Esophagus muscularis mucosa (tissue), 4 donors: ENCODE results near the gene METTL25B. TPM values are rescaled to one million over a fixed set of nuclear protein-coding genes. Genes with fewer than 3 reads are reported as not detected.

Experiments used
- DNase-seq: peaks from one replicate; pipeline ENCODE4 v3.0.0-alpha.2; 2017; ENCODE audit errors: extremely low spot score
- H3K27ac ChIP-seq, 4 donors: fragments of 200-600 bp; sonication (generic); replicated peaks in 1 of 4; 1 replicate in 3 of 4; 2 replicates in 1 of 4; pipeline ENCODE4 v1.5.1; 2016 to 2019; ENCODE audit warnings: mild to moderate bottlenecking in 1 of 4
- H3K27me3 ChIP-seq, 4 donors: fragments of 200-600 bp; sonication (generic); one replicate each; pipeline versions ENCODE4 v1.5.1 to v1.6.0; 2016 to 2019
- H3K36me3 ChIP-seq, 4 donors: fragments of 200-600 bp; sonication (generic); one replicate each; pipeline ENCODE4 v1.5.1; 2016 to 2019
- H3K4me1 ChIP-seq, 4 donors: fragments of 200-600 bp; sonication (generic); one replicate each; pipeline ENCODE4 v1.5.1; 2016 to 2019
- H3K4me3 ChIP-seq, 4 donors: fragments of 200-600 bp; sonication (generic); 1 replicate in 2 of 4; 2 replicates in 2 of 4; pipeline ENCODE4 v1.5.1; 2016 to 2019; ENCODE audit warnings: mild to moderate bottlenecking in 4 of 4, moderate library complexity in 1 of 4
- H3K9me3 ChIP-seq, 4 donors: fragments of 200-600 bp; sonication (generic); 1 replicate in 3 of 4; 2 replicates in 1 of 4; pipeline ENCODE4 v1.5.1; 2016 to 2019
- EP300 ChIP-seq: sonication (generic); formaldehyde crosslinking; IDR thresholded peaks from one replicate; pipeline ENCODE4 v1.6.1; 2017; ENCODE audit warnings: antibody characterized with exemption
- POLR2A ChIP-seq: fragments of 450-650 bp; IDR thresholded peaks from one replicate; pipeline ENCODE4 v1.6.1; 2017; ENCODE audit warnings: antibody characterized with exemption, moderate library complexity, mild to moderate bottlenecking, low read depth
- POLR2AphosphoS5 ChIP-seq, 2 donors: sonication (generic); formaldehyde crosslinking; IDR thresholded peaks; one replicate each; pipeline ENCODE4 v1.6.1; 2017; ENCODE audit warnings: antibody characterized with exemption in 2 of 2
- WGBS: methylation state at CpG from one replicate; pipeline ENCODE4 v1.1.5; 2018; 5-methylcytosine and 5-hydroxymethylcytosine counted together
- intact Hi-C: fragments of 100-400 bp; cut with DNase I; formaldehyde crosslinking; loops from one replicate; pipeline ENCODE4 v1.15.1; 2023
- total RNA-seq, 4 donors: library from RNA; depleted of rRNA; stranded (reverse); fragments of >200 nt; gene quantifications; one replicate each; pipeline versions ENCODE4 v1.1.0 to v1.2.1, GENCODE V29; 2016
- TF ChIP-seq, protein P1 (sequence below), 3 experiments: fragments of 200-600 bp in 2 of 3; fragments of 450-650 bp in 1 of 3; sonication (generic) in 2 of 3; IDR thresholded peaks; one replicate each; pipeline ENCODE4 v1.5.1; 2017 to 2019; ENCODE audit warnings: antibody characterized with exemption in 3 of 3, mild to moderate bottlenecking in 2 of 3, moderate library complexity in 1 of 3

The METTL25B gene
- total RNA-seq, 4 donors from 2014 or later, result 16.2 to 32.3 (median 18.0) TPM

- no peaks in the 10 kb centered on the region for H3K27me3 ChIP-seq
- no peak for TF ChIP-seq POLR2A
- intact Hi-C loops, result loop anchor here (1.0 kb wide), 1 partner anchor 38 kb away; the partner anchor contains the start of genes ISG20L2 and METTL25B
- H3K4me3 ChIP-seq, result peak overlapping the region; percentile 93 to 99 (median 96)
- DNase-seq, result no peak
- H3K36me3 ChIP-seq, result peaks cover 0 to 14% (median 12%) of the 10 kb centered on the region in 4 donors
- peak overlapping the region; percentile 83 to 97 (median 96) for H3K27ac ChIP-seq
- WGBS, result 10% methylated on average over 14 of the region's 14 CpGs
- peaks cover 39 to 49% (median 45%) of the 10 kb centered on the region in 4 donors for H3K4me1 ChIP-seq
- no peaks in the 10 kb centered on the region for H3K9me3 ChIP-seq
These were observed 38.2 kb downstream of the METTL25B start for GRCh38 chr1:156766298-156767100.

- Histone ChIP-seq H3K36me3 (peaks cover 0 to 22% (median 12%) of the 10 kb centered on the region in 4 donors), H3K27ac (peak within 1 kb of the TSS; percentile 95 to 97 (median 96)), H3K4me3 (peak within 1 kb of the TSS; percentile 93 to 99 (median 96)), H3K9me3 (no peaks in the 10 kb centered on the region), H3K27me3 (no peaks in the 10 kb centered on the region), H3K4me1 (peaks cover 40 to 57% (median 53%) of the 10 kb centered on the region in 4 donors)
- DNase-seq, result peak; percentile 99
- TF ChIP-seq, protein P1, sequence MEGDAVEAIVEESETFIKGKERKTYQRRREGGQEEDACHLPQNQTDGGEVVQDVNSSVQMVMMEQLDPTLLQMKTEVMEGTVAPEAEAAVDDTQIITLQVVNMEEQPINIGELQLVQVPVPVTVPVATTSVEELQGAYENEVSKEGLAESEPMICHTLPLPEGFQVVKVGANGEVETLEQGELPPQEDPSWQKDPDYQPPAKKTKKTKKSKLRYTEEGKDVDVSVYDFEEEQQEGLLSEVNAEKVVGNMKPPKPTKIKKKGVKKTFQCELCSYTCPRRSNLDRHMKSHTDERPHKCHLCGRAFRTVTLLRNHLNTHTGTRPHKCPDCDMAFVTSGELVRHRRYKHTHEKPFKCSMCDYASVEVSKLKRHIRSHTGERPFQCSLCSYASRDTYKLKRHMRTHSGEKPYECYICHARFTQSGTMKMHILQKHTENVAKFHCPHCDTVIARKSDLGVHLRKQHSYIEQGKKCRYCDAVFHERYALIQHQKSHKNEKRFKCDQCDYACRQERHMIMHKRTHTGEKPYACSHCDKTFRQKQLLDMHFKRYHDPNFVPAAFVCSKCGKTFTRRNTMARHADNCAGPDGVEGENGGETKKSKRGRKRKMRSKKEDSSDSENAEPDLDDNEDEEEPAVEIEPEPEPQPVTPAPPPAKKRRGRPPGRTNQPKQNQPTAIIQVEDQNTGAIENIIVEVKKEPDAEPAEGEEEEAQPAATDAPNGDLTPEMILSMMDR (IDR thresholded peaks at IDR 0.05), result peak in 1 of 3 experiments; percentile 9
- TF ChIP-seq EP300 (no peak), POLR2A (no peak), POLR2AphosphoS5 (IDR thresholded peaks at IDR 0.05) (peak; percentile 83 to 92)
- intact Hi-C loops, result loop anchor here (1.0 kb wide), 1 partner anchor 39 kb away; the partner anchor contains the start of genes ISG20L2 and METTL25B
- WGBS, result 1% methylated on average over 31 of the region's 50 CpGs
These were observed 39.0 kb downstream of the METTL25B start, which contains the start of gene PRCC for GRCh38 chr1:156767101-156767878. PRCC (plus strand) TSS chr1:156767535; CDS start chr1:156767772, 237 bp downstream.

- H3K27ac ChIP-seq, result peak overlapping the region; percentile 95 to 97 (median 96)
- peaks cover 46 to 65% (median 61%) of the 10 kb centered on the region in 4 donors for H3K4me1 ChIP-seq
- TF ChIP-seq POLR2AphosphoS5 (IDR thresholded peaks at IDR 0.05), result peak in 1 of 2 donors; percentile 10
- no peak for TF ChIP-seq POLR2A
- TF ChIP-seq EP300, result no peak
- TF ChIP-seq, protein P1 (IDR thresholded peaks at IDR 0.05), result no peak
- H3K36me3 ChIP-seq, result peaks cover 0 to 23% (median 12%) of the 10 kb centered on the region in 4 donors
- no peaks in the 10 kb centered on the region for H3K27me3 ChIP-seq
- under 1% methylated on average over 11 of the region's 31 CpGs for WGBS
- H3K4me3 ChIP-seq, result peak overlapping the region; percentile 93 to 99 (median 96)
- no peak for DNase-seq
- intact Hi-C loops, result loop anchor here (1.0 kb wide), 1 partner anchor 40 kb away; the partner anchor contains the start of genes ISG20L2 and METTL25B
- H3K9me3 ChIP-seq, result no peaks in the 10 kb centered on the region
These were observed 39.8 kb downstream of the METTL25B start for GRCh38 chr1:156767879-156768604.

DNA sequence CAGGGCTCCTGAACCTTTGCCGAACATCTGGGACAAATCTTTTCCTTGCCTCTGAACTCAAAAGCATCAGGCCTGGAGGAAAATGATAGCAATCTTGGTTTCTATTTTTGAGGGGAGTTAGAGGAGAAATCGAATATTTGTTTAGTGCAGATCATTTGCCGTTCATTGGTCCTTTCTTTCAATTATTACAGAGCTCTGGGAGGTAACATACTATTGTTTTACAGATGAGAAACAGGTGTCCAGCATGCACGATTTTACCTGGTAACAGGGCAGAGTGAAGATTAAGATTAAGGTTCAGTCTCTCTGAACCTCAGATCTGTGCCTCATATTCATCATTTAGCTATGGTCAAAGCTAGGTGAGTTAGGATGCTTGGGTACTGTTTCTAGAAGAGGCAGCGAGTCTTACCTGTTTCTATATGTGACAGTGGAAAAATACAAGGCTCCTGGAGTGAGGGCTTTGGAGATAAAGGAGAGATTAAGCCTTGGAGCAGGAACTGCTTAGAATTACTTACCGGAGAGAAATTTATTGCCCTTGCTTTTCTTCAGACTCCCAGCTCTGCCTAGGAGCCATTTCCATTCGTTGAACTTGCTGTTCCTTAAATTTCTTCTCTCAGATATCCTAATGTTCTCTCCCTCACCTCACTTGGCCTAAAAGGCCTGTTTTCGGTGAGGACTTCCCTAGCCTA lies 40.5 kb downstream of the METTL25B start:
- no peaks in the 10 kb centered on the region for H3K9me3 ChIP-seq
- WGBS, result 39% methylated on average over 8 of the region's 8 CpGs
- peaks cover 0 to 23% (median 12%) of the 10 kb centered on the region in 4 donors for H3K36me3 ChIP-seq
- H3K27ac ChIP-seq, result peak overlapping the region in 3 of 4 donors; percentile 96 to 97 (median 97)
- peaks cover 53 to 70% (median 68%) of the 10 kb centered on the region in 4 donors for H3K4me1 ChIP-seq
- no peaks in the 10 kb centered on the region for H3K27me3 ChIP-seq
- H3K4me3 ChIP-seq, result peak overlapping the region; percentile 93 to 99 (median 96)
- no peak for DNase-seq
- intact Hi-C loops, result no loop called here
- no peak for TF ChIP-seq EP300
- TF ChIP-seq POLR2AphosphoS5 (IDR thresholded peaks at IDR 0.05), result no peak
- TF ChIP-seq POLR2A, result no peak
- TF ChIP-seq, protein P1 (IDR thresholded peaks at IDR 0.05), result no peak
